GM12873 (cell line): ENCODE data around the gene ATOX1.

Experiments
- CTCF ChIP-seq: IDR thresholded peaks from 2 replicates; pipeline ENCODE4 v1.5.1; 2012; ENCODE audit warnings: low read depth, mild to moderate bottlenecking, moderate library complexity, low read length, control low read depth; ENCODE audit not compliant: insufficient read depth; ENCODE audit errors: missing control alignments

The ATOX1 gene

GRCh38 chr5:151739395-151739794, 19.0 kb downstream of the ATOX1 start:
- no peak for TF ChIP-seq CTCF

- TF ChIP-seq CTCF = no peak
Observed at GRCh38 chr5:151738125-151738848, 20.1 kb downstream of the ATOX1 start.

- no peak for TF ChIP-seq CTCF
Observed at GRCh38 chr5:151737431-151737830, 21.0 kb downstream of the ATOX1 start.

GRCh38 chr5:151735646-151736045, 22.8 kb downstream of the ATOX1 start:
- TF ChIP-seq CTCF = no peak

GRCh38 chr5:151734064-151734408, 24.4 kb downstream of the ATOX1 start:
- TF ChIP-seq CTCF = no peak

GRCh38 chr5:151733358-151734063, 24.9 kb downstream of the ATOX1 start:
- TF ChIP-seq CTCF = no peak

- no peak for TF ChIP-seq CTCF
Observed at GRCh38 chr5:151730381-151730780, 28.1 kb downstream of the ATOX1 start.
